T-helper 2 cell treated with Interferon-gamma antibody and Interleukin-4, amounts not matched to agents 100 ng/mL and 5 ng/mL, for 36 hours (primary cell): ENCODE results near the gene EXOSC5. TPM values are rescaled to one million over a fixed set of nuclear protein-coding genes. Genes with fewer than 3 reads are reported as not detected.

Experiments
- intact Hi-C: fragments of 100-400 bp; cut with micrococcal nuclease; formaldehyde crosslinking; loops from one replicate; pipeline ENCODE4 v1.15.1; 2023
- total RNA-seq: library from RNA; stranded (reverse); gene quantifications from 2 replicates; pipeline ENCODE4 v1.2.3, GENCODE V29; 2022

The EXOSC5 gene
- total RNA-seq, 1 donor from 2014 or later, result 32.3 TPM

GRCh38 chr19:41426952-41427646 lies 29.9 kb upstream of the EXOSC5 start, which contains the start of gene B3GNT8:
B3GNT8 (minus strand) TSS chr19:41427374; CDS start chr19:41426778, 596 bp downstream.
- intact Hi-C loops, result no loop called here

- intact Hi-C loops, result no loop called here
Measured at GRCh38 chr19:41426116-41426841, 29.1 kb upstream of the EXOSC5 start.

- intact Hi-C loops, result no loop called here
Measured at GRCh38 chr19:41425174-41426115, 28.3 kb upstream of the EXOSC5 start.

- intact Hi-C loops, result no loop called here
Measured at GRCh38 chr19:41424335-41425173, 27.4 kb upstream of the EXOSC5 start.

GRCh38 chr19:41422955-41423354 lies 25.8 kb upstream of the EXOSC5 start:
- intact Hi-C loops, result no loop called here

GRCh38 chr19:41422456-41422855 lies 25.3 kb upstream of the EXOSC5 start:
- intact Hi-C loops, result no loop called here

- intact Hi-C loops, result no loop called here
Measured at GRCh38 chr19:41421973-41422372, 24.8 kb upstream of the EXOSC5 start.

- intact Hi-C loops, result no loop called here
Measured at GRCh38 chr19:41421314-41421713, 24.2 kb upstream of the EXOSC5 start.

- intact Hi-C loops, result no loop called here
Measured at GRCh38 chr19:41420101-41420880, 23.1 kb upstream of the EXOSC5 start.

- intact Hi-C loops, result no loop called here
Measured at GRCh38 chr19:41416194-41416674, 19.1 kb upstream of the EXOSC5 start.

- intact Hi-C loops, result no loop called here
Measured at GRCh38 chr19:41415154-41415571, 18.0 kb upstream of the EXOSC5 start.

- intact Hi-C loops, result no loop called here
Measured at GRCh38 chr19:41414461-41414860, 17.3 kb upstream of the EXOSC5 start.

GRCh38 chr19:41413947-41414346 lies 16.8 kb upstream of the EXOSC5 start:
- intact Hi-C loops, result no loop called here

- intact Hi-C loops, result no loop called here
Measured at GRCh38 chr19:41412953-41413352, 15.8 kb upstream of the EXOSC5 start.

GRCh38 chr19:41411968-41412265 lies 14.8 kb upstream of the EXOSC5 start:
- intact Hi-C loops, result no loop called here

GRCh38 chr19:41411100-41411967 lies 14.2 kb upstream of the EXOSC5 start:
- intact Hi-C loops, result no loop called here

- intact Hi-C loops, result no loop called here
Measured at GRCh38 chr19:41410336-41411054, 13.3 kb upstream of the EXOSC5 start.

GRCh38 chr19:41409288-41409687 lies 12.1 kb upstream of the EXOSC5 start:
- intact Hi-C loops, result no loop called here
